HEK293 (cell line): ENCODE data around the gene ASIC3.

Experiments
- ATF2 ChIP-seq: fragments of 450-650 bp; formaldehyde crosslinking; IDR thresholded peaks from 2 replicates; pipeline ENCODE4 v1.5.1; 2016; ENCODE audit warnings: missing biosample characterization, missing genetic modification characterization, low read depth
- KLF7 ChIP-seq: fragments of 450-650 bp; formaldehyde crosslinking; IDR thresholded peaks from 2 replicates; pipeline ENCODE4 v1.5.1; 2016; ENCODE audit warnings: missing biosample characterization, missing genetic modification characterization, borderline replicate concordance
- PATZ1 ChIP-seq: fragments of 450-650 bp; formaldehyde crosslinking; IDR thresholded peaks from 2 replicates; pipeline ENCODE4 v1.5.1; 2016; ENCODE audit warnings: missing biosample characterization, missing genetic modification characterization
- PRDM2 ChIP-seq: fragments of 450-650 bp; formaldehyde crosslinking; IDR thresholded peaks from 2 replicates; pipeline ENCODE4 v1.5.1; 2016; ENCODE audit warnings: missing biosample characterization, missing genetic modification characterization, borderline replicate concordance
- SP3 ChIP-seq: fragments of 450-650 bp; formaldehyde crosslinking; IDR thresholded peaks from 2 replicates; pipeline ENCODE4 v1.5.1; 2016; ENCODE audit warnings: missing biosample characterization, missing genetic modification characterization
- YY1 ChIP-seq: fragments of 450-650 bp; formaldehyde crosslinking; IDR thresholded peaks from 2 replicates; pipeline ENCODE4 v1.5.1; 2018; ENCODE audit warnings: missing biosample characterization, missing genetic modification characterization
- ZBTB17 ChIP-seq: fragments of 450-650 bp; formaldehyde crosslinking; IDR thresholded peaks from 2 replicates; pipeline ENCODE4 v1.5.1; 2016; ENCODE audit warnings: missing biosample characterization, missing genetic modification characterization
- ZFP3 ChIP-seq: fragments of 450-650 bp; formaldehyde crosslinking; IDR thresholded peaks from 2 replicates; pipeline ENCODE4 v1.5.1; 2016; ENCODE audit warnings: low read depth, missing biosample characterization, missing genetic modification characterization
- ZNF140 ChIP-seq: fragments of 450-650 bp; formaldehyde crosslinking; IDR thresholded peaks from 2 replicates; pipeline ENCODE4 v1.5.1; 2016; ENCODE audit warnings: missing biosample characterization, missing genetic modification characterization
- ZNF148 ChIP-seq: fragments of 450-650 bp; formaldehyde crosslinking; IDR thresholded peaks from 2 replicates; pipeline ENCODE4 v1.5.0; 2017; ENCODE audit warnings: missing biosample characterization, missing genetic modification characterization, borderline replicate concordance
- ZNF174 ChIP-seq: fragments of 450-650 bp; formaldehyde crosslinking; IDR thresholded peaks from 2 replicates; pipeline ENCODE4 v1.5.0; 2017; ENCODE audit warnings: missing biosample characterization, mild to moderate bottlenecking, missing genetic modification characterization
- ZNF202 ChIP-seq: fragments of 450-650 bp; formaldehyde crosslinking; IDR thresholded peaks from 2 replicates; pipeline ENCODE4 v1.5.1; 2016; ENCODE audit warnings: missing biosample characterization, missing genetic modification characterization, borderline replicate concordance
- ZNF214 ChIP-seq: fragments of 450-650 bp; formaldehyde crosslinking; IDR thresholded peaks from 2 replicates; pipeline ENCODE4 v1.5.1; 2017; ENCODE audit warnings: missing biosample characterization, mild to moderate bottlenecking, missing genetic modification characterization, borderline replicate concordance
- ZNF274 ChIP-seq, 2 experiments: fragments of 200-500 bp in 1 of 2; fragments of 450-650 bp in 1 of 2; sonication (Bioruptor generic) in 1 of 2; formaldehyde crosslinking in 1 of 2; IDR thresholded peaks; 2 replicates each; pipeline versions ENCODE4 v1.5.1 to v1.6.1; 2014 to 2016; ENCODE audit warnings: borderline replicate concordance in 1 of 2, inconsistent platforms in 1 of 2, low read length in 1 of 2, missing biosample characterization in 1 of 2, missing genetic modification characterization in 1 of 2
- ZNF280C ChIP-seq: fragments of 450-650 bp; formaldehyde crosslinking; IDR thresholded peaks from 2 replicates; pipeline ENCODE4 v1.5.1; 2016; ENCODE audit warnings: missing biosample characterization, missing genetic modification characterization
- ZNF324 ChIP-seq: fragments of 450-650 bp; formaldehyde crosslinking; IDR thresholded peaks from 2 replicates; pipeline ENCODE4 v1.5.1; 2016; ENCODE audit warnings: missing biosample characterization, missing genetic modification characterization
- ZNF362 ChIP-seq: fragments of 450-650 bp; formaldehyde crosslinking; IDR thresholded peaks from 2 replicates; pipeline ENCODE4 v1.5.1; 2016; ENCODE audit warnings: missing biosample characterization, missing genetic modification characterization
- ZNF530 ChIP-seq: fragments of 450-650 bp; formaldehyde crosslinking; IDR thresholded peaks from 2 replicates; pipeline ENCODE4 v1.5.1; 2016; ENCODE audit warnings: low read depth, missing biosample characterization, missing genetic modification characterization
- ZNF677 ChIP-seq: fragments of 450-650 bp; IDR thresholded peaks from 2 replicates; pipeline ENCODE4 v1.5.0; 2018; ENCODE audit warnings: missing biosample characterization, mild to moderate bottlenecking, missing genetic modification characterization, moderate library complexity
- ZNF704 ChIP-seq: fragments of 450-650 bp; formaldehyde crosslinking; IDR thresholded peaks from 2 replicates; pipeline ENCODE4 v1.5.1; 2016; ENCODE audit warnings: missing biosample characterization, missing genetic modification characterization
- ZSCAN30 ChIP-seq: fragments of 450-650 bp; IDR thresholded peaks from 2 replicates; pipeline ENCODE4 v1.5.1; 2018; ENCODE audit warnings: missing biosample characterization, mild to moderate bottlenecking, missing genetic modification characterization, moderate library complexity

Gene ASIC3

GRCh38 chr7:151028131-151028947 is 20.0 kb upstream of the ASIC3 start, which contains the start of gene ABCB8 (continued):
- TF ChIP-seq PRDM2 (tag by site-specific recombination) (no peak), ZNF274 (IDR thresholded peaks at IDR 0.05; ENCODE audit: low read length) (no peak), ZNF274 (tag by site-specific recombination; IDR thresholded peaks at IDR 0.05; ENCODE audit: borderline replicate concordance) (no peak), ZNF214 (tag by site-specific recombination) (no peak), ZNF140 (tag by site-specific recombination) (no peak), ZNF174 (tag by site-specific recombination) (no peak), YY1 (tag by site-specific recombination) (peak; percentile 76), ZFP3 (tag by site-specific recombination) (no peak), ZNF362 (no peak), KLF7 (peak; percentile 84; the same call in 1 of the 2 replicates), ZNF280C (tag by site-specific recombination) (no peak), ATF2 (no peak), ZNF202 (tag by site-specific recombination) (no peak), ZBTB17 (tag by site-specific recombination) (peak; percentile 70), ZNF704 (tag by site-specific recombination) (no peak), PATZ1 (tag by site-specific recombination) (peak; percentile 65), ZNF530 (tag by site-specific recombination) (no peak), ZNF148 (tag by site-specific recombination) (no peak), SP3 (peak; percentile 99), ZNF677 (tag by site-specific recombination) (no peak), ZNF324 (peak; percentile 81; the same call in 1 of the 2 replicates), ZSCAN30 (tag by site-specific recombination) (peak; percentile 85)
